Inflammatory macrophage treated with lipopolysaccharide for 1 hour (primary cell): ENCODE measurements around the gene ENC1.

Experiments
- DNase-seq, 2 donors: peaks; one replicate each; pipeline ENCODE4 v3.0.0-alpha.2; 2020 to 2022

ENC1 gene

GRCh38 chr5:74630453-74631066 lies 10.0 kb downstream of the ENC1 start:
- DNase-seq = peak in 1 of 2 donors; percentile 7

- DNase-seq = no peak
These were observed 11.2 kb downstream of the ENC1 start for GRCh38 chr5:74629326-74629725.

- DNase-seq = no peak
These were observed 12.2 kb downstream of the ENC1 start for GRCh38 chr5:74628359-74628758.

GRCh38 chr5:74627646-74628279 lies 12.8 kb downstream of the ENC1 start:
- no peak for DNase-seq

GRCh38 chr5:74626386-74627222 lies 13.9 kb downstream of the ENC1 start:
- no peak for DNase-seq

GRCh38 chr5:74625742-74626241 lies 14.7 kb downstream of the ENC1 start:
- DNase-seq = no peak

- DNase-seq = no peak
These were observed 15.5 kb downstream of the ENC1 start for GRCh38 chr5:74624931-74625505.

- DNase-seq = no peak
These were observed 16.0 kb downstream of the ENC1 start for GRCh38 chr5:74624501-74624900.

- DNase-seq = no peak
These were observed 16.6 kb downstream of the ENC1 start for GRCh38 chr5:74623748-74624408.

- no peak for DNase-seq
These were observed 17.4 kb downstream of the ENC1 start for GRCh38 chr5:74623006-74623611.

GRCh38 chr5:74622122-74622521 lies 18.4 kb downstream of the ENC1 start:
- no peak for DNase-seq

GRCh38 chr5:74621492-74621891 lies 19.0 kb downstream of the ENC1 start:
- no peak for DNase-seq

- no peak for DNase-seq
These were observed 21.2 kb downstream of the ENC1 start for GRCh38 chr5:74619308-74619707.

GRCh38 chr5:74618106-74618505 lies 22.4 kb downstream of the ENC1 start:
- no peak for DNase-seq

- no peak for DNase-seq
These were observed 23.3 kb downstream of the ENC1 start for GRCh38 chr5:74617202-74617601.

- DNase-seq = no peak
These were observed 24.0 kb downstream of the ENC1 start for GRCh38 chr5:74616236-74617146.

- DNase-seq = peak; percentile 63 to 71
These were observed 27.2 kb downstream of the ENC1 start for GRCh38 chr5:74613283-74613682.

GRCh38 chr5:74612045-74612444 lies 28.5 kb downstream of the ENC1 start:
- DNase-seq = no peak

GRCh38 chr5:74608736-74609601 lies 31.6 kb downstream of the ENC1 start:
- no peak for DNase-seq

GRCh38 chr5:74605759-74606158 lies 34.8 kb downstream of the ENC1 start:
- DNase-seq = no peak
